Activated CD4-positive, CD25-positive, alpha-beta regulatory T cell treated with anti-CD3 and anti-CD28 coated beads, Interleukin-2, amount 50 U/mL, for 72 hours (primary cell): ENCODE data around the gene STARD13.

Experiments
- DNase-seq: peaks from one replicate; pipeline ENCODE4 v3.0.0; 2021

STARD13 gene

DNA sequence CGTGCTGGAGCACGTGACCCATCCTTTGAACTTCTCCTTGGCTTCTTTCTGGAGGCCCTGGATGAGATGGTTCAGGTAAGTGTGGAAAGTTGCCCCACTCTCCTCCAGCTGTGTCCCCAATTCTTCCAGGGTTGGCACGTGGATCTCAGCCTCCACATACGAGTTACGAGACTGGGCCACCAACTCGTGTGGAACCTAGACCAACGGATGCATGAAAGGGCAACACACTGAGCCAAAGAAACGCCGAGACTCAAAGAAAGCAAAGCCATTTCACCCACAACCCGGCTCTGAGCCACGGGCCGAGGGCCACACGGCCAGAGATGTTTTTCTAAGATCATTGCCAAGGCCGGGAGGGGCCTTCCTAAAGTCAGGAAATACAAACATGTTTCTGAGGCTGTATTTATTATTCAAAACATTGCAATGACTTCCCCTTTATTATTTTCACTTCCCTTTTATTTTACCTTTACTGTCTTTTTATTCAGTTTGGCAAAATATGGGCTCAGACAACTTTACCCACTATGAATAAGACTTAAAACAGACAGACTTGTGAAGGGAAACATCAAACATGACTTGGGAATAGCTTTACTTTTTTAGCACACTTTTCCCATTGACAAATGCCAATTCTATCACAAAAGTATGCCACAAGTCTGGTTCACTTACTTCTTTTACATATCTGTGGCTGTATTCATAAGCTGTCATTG lies 174.7 kb downstream of the STARD13 start:
- DNase-seq: no peak

DNA sequence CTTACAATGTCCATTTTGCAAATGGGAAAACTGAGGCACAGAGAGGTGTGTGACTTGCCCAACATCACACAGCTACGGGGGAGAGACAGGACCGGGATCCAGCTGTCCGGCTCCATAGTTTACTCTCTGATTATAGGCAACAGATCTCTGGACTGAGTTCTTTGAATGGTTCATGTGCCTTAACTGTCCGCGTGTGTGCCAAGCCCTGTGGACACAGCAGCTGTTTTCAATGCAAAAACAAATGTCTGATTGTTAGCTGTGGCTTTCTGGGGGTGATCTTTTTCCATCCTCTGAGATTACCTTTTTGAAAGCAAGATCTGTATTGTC lies 175.2 kb downstream of the STARD13 start:
- no peak for DNase-seq

DNA sequence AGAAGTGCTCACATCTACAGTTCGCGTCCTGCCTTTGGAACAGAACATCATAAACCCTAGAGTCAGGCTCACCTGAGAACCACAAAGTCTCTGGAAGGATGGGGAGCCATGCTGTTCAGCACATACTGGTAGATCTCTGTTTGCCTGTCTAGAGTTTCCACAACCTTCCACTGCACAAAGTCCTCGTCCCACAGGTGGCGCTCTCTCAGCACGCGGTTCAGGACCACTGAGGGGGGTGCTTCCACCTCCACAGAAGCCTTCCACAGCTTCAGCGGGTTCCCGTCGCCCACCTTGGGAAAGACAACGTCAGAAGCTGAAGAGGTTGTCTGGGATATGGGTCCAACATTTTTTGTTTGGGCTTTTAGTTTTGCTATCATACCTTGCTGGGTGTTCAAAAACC lies 175.8 kb downstream of the STARD13 start:
- DNase-seq: no peak

DNA sequence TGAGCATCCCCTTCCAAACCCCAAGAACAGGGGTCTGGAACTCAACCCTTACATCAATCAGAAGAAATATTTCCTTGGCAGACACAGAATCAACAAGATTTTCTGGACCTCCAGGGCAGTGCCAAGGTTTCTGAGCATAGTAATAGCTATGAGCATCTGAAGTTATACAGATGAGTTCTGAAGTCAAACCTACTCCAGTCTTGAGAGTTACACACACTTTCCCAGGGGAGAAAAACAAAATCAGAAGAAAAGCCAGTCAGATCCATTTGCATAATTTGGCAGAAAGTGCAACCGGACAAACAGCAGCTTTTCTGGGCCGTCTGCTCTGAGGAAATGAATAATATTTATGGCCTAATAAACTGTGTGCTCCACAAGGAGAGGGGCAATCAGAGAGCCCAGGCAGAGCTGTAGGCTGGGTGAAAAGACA lies 176.3 kb downstream of the STARD13 start:
- DNase-seq: no peak

DNA sequence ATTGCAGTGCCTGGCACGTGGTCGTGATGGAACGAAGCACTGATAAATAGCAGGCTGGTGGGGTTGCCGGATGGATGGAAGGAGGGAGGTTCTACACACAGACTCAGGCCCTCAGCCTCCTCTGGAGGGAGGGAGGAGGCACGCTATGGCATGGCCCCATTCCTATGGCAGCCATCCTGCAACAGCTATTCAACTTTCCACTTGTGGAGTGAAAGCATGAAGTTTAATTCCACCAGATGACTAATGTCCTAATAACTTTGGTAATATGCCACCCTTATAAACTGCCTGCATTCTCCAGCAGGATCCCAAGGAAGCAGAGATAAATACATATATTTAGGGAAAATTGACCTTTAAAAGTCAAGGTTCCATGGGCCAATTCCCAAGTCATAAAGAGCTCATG lies 176.9 kb downstream of the STARD13 start:
- DNase-seq: no peak

DNA sequence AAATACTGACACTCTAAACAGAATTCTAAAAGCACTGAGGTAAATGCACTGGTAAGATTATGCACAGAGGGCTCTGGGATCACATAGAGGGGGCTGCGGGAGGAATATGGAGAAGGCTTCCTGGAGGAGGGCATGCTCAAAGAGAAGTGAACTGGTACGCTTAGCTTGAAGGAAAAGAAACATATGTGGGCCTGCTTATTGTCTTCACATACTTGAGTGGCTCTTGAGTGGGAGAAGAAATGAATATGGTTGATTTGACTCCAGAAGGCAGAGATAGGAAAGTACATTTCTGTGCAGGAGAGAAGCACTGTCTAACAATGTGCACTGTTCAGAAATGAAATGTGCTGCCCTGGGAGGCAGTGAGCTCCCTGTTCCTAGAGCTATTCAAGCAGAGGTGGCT lies 178.2 kb downstream of the STARD13 start:
- DNase-seq: no peak

DNA sequence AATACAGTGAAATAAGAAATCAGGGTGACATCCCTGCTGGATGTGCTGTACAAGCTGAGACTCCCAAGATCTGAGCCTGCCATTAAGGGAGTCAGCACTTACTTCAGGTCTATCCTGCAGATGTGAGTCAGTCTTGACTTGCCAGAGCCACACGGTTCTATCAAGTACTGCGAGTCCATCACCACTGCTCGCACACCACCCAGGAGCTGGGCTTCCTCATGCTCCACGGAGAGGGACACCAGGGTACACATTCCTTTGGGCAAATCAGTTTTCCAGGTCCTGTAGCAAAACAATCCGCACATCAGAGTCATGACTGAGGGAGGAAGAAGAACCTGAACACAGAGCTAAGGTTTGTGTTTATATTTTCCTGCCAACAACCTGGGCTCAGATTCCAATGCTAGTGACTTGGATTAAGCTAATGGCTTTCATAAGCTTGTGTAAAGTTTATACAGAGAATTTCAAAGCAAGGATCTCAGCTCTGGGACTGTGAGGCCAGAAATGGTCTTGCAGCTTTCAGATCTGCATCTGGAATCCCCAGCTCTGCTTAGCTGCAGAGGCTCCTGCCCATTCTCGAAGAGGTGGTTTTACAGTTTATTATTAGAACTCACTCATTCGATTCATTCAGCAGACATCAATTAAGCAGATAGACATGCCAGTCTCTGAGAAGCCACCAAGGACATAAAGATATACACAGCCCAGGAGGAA lies 178.7 kb downstream of the STARD13 start:
- DNase-seq: no peak

DNA sequence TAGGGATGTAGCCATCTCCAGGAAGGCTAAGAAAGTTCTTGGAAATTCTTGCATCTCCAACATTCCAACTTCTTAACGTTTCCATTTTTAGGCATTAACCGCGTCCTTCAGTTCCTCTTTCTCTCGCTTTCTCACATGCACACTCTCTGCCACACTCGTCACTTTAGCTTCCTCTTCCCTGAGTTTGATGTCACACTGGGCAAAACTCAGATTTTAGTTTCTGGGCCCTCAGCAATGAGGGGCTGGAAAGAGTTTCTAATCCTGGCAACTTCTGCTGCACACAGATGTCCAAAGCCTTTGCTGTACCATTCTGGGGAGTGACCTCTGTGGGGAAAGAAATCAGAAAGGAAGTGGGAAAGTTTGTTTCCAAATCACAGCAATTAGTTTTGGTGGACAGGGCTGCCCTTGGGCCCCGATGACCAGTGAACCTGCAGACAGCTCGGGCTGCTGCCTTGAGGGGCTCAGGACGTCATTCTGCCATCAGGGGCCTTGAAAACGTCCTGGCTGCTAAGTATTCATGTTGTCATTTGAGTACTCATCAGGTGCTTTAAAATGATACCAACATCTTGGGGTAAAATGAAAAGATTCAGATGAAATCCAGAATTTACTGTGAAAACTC lies 180.1 kb downstream of the STARD13 start:
- no peak for DNase-seq

DNA sequence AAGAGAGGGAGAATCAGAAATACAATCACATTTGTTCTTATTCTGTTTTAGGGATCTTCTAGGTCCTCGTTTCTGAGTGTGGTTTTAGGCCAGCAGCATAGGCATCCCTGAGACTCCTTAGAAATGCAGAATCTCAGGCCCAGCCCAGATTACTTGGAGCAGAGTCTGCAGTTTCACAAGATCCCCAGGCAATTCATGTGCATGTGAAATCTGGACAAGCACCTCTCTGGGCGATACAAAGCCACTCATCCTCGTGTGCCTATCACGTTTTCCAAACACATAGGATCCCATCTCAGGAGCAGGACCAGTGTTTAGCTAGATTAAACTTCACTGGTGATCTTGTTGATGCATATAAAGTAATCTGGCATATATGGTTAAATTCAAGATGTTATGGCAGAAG lies 182.1 kb downstream of the STARD13 start:
- DNase-seq: no peak

DNA sequence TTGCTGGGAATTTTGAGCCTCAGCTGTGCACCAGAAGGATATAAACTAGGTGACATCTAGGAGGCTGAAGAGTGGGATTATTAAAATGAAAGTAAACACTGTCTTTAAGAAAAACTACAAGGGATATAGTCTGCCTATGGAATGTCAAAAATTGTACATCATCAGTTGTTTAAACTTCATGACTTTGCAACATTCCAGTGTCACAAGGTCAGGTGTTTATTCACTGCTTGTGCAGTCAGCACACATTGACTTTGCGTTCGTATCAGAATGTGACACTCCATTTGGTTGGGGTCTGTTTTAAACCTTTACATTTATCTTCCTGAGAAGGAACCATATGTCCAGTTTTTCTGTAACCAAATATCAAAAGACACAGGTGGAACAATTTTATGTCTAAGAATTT lies 183.7 kb downstream of the STARD13 start:
- no peak for DNase-seq

DNA sequence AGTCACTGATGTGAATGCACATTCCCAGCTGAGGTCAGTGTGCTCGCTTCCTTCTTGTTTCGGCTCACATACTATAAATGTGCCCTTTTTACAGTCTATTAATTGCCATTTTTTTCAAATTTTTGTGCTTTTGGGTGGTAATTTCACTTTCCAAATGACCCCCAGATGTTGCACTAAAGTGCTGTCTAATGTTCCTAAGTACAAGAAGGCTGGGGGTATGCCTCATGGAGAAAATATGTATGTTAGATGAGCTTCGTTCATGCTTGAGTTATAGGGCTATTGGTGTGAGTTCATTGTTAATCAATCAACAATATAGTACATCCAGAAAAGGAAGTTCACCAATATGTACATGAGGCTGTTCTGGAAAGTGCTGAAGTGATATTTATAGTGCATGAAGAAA lies 184.7 kb downstream of the STARD13 start:
- DNase-seq: no peak

DNA sequence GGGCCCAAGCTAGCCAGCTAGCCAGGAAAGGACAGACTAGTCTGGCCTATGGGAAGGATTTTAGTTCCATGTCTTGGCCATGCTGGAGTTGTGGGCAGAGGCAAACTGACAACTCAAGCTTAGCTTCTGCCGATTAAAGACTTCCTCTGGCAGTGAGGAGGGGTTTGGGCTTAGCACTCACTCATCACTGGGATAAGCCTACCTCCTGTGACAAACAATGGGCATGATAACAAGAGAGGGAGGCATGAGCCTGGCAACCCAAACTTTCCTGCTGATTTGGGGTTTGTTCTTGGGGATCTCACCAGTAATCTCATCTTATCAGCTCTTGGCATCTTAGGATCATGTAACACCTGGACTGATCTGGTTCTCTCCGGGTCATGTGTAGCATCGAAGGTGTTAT lies 185.7 kb downstream of the STARD13 start:
- no peak for DNase-seq

DNA sequence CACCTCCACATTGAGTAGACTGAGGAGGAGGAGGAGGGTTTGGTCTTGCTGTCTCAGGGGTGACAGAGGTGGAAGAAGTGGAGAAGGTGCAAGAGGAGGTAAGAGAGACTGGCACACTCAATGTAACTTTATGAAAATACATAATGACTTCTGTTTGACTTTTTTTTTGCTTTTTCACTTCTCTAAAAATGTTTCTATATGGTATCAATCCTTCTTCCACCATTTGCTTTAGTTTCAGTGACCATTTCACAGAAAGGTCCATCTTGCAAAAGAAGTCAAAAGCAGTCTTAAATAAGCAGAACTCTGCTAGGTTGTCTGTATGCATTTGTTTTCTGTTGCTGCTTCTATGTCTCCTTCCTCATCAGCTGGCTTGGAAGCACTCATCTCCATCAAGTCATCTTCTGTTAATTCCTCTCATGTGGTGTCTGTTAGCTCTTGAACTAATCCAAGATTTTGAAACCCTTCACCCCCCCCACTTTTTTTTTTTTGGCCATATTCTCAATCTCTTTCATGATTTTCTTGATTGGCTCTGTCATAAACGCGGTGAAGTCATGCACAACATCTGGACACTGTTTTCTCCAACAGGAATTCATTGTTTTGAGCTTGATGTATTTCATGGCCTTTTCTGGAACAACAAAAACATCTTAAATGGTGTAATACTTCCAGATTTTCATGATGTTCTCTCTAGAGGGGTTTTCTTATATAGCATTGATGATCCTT lies 188.5 kb downstream of the STARD13 start:
- no peak for DNase-seq

DNA sequence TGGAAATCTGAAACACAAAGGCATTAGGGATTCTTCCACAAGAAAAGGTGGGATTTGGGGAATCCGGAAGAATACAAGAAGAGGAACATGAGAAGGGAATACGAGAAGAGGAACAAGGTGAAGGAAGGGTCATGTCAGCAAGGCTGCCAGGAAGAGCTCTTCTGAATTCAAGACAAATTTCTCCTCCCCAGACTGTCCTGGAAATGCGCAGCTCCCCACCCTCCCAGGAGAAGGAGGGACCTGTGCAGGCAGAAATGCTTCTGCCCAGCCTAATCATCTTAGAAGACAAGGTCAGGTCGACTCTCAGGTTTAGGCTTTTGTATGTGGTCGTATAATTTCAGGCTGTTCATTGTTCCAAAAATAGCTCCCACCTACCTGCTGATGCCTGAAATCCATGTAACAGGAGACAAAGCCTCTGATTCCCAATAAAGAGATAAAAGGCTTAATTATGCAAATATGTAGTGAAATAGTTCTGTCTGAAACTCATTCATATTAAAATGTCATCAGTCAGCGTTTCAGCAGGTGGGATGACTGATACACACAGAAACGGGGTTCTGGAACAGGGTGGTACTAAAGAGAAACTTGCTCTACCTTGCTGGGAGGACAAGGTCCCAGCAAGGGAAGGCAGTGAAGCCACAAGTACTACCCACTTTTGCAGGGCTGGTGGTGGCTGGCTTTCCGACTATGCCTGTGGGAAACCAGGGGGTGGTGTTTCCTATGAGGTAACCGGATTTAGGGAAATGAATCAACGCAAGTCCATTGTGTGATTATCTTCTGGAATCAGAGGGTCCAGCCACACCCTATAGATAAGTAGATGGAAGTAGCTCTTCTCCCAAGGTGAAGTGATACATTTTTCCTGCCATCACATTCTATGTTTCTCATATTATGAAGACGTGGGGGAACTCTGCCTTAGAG lies 193.2 kb downstream of the STARD13 start:
- DNase-seq: no peak

DNA sequence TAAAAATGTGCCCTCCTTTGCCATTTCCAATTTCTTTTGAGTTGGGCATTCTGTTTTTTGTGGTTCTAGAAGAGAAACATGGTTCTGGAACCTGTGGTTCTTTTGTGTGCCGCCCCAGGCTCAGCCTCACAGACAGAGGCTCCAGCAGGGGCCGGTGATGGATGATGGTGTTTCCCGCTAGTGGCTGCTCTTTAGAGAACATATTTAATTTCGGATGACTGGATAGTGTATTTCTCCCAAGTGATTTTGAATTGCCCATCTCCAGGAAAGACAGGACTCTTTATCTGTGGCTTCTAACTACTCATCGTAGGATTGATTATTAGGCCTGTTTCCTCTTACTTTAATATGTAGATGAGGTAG lies 194.2 kb downstream of the STARD13 start:
- DNase-seq: no peak

DNA sequence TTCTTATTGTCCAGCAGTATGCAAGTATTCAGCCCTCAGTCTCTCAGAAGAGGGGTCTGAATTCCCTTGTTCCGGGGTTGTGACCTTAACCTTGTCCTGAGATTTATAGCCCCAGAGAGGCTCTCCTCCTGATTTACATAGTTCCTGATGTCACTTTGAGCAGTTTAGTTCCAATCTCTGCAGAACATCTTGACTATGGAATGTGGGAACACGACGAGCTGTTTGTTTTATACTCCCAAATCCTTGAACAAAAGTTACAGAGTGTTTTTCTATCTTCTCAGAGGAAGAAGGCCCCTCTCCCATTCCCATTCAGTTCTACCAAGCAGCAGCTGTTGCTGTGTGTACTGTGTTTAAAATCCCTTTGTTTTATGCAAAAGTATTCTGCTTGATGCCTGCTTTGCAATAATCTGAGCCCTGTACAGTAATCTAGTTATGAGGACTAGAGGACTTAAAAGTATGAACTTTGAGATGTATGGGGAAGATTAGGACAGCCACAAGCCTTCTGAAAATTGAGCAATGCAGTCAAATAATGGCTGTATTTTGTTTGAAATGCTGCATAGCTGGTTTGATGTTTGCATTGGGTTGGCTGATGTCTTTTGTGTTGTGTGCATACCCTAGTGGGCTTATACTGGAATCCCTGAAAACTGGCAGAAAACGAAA lies 194.7 kb downstream of the STARD13 start:
- no peak for DNase-seq

DNA sequence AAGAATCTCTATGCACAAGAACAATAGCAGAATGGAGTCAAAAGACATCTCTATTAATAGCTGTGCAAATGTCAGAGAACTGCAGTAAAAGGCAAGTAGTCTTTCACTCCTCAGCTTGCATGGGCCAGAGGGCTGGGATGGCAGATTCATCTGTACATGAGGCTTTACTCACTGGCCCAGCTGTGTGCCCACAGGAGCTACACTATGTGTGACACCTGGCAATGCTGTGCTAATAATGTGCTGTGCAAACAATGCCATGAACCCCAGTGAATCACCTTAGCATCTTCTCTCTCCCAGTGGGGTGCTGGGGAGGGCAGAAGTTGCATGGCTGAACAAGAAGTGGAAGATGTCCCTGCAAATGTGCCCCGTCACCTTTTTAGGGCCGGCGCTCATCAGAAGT lies 196.2 kb downstream of the STARD13 start:
- no peak for DNase-seq

DNA sequence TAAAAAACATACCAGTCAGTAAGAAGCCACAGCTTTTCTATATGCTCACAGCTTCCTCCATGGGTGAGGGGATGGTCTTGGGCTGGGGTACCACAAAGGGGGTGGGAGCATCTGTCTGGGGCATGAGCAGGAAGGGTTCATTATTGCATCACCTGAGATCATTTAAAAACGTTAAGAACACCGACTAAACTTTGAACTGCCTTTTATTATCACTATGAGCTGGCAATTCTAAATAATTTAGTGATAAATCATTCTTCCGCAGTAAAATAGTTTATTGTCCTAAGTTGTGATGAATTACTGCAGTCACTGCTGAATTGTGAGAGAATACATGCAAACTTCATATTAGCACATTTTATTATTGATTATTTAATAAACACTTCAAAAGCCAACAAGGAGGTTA lies 197.8 kb downstream of the STARD13 start:
- no peak for DNase-seq

DNA sequence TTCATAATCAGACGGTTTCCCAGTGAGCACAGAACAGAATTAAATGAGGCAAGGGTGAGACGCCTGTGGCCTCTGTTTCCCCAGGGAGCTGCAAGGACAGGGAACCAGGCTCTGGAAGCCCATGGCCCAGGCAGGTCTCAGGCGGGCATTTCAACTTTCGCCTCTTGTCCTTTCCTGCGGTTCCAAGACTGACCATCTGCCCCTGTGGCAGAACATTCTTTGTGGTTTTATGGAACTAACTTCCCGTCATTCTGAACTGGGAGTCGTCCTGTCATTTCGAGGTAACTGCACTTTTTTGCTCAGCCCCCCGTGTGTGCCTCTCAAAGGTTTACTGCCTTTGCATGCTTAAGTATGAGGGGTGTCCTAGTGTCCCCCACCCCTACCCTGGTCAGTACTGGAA lies 198.5 kb downstream of the STARD13 start:
- no peak for DNase-seq

DNA sequence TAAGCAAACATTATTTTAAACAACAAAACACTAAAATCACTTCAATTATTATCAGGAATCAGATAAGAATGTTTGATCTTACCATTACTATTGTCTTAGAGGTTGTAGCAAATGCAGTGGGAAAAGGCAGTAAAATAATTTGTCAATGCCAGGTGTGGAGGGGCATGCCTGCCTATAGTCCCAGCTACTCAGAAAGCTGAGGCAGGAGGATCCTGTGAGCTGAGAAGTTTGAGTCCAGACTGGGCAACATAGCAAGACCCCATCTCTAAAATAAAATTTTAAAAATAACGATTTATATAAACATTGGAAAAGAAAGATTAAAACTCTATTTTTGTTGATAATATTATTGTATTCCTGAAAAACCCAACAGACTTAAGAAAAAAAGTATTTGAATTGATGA lies 202.5 kb downstream of the STARD13 start:
- DNase-seq: no peak

DNA sequence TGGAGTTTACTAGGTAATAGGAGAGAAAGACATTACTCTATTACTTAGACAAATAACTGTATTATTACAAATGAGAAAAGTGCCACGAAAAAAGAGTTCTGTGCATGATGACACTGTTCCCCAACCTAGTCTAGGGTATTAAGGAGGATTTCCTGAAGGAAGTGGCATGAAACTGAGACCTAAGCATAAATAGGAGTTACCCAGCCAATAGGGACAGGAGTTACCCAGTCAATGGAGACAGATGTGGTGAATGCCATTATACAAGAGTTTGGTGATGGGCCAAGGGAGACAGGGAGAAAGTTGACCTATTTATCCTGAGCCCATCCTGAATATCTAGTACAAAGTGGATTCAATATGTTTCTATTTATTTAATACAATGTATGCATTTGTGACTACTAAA lies 203.9 kb downstream of the STARD13 start:
- DNase-seq: no peak

DNA sequence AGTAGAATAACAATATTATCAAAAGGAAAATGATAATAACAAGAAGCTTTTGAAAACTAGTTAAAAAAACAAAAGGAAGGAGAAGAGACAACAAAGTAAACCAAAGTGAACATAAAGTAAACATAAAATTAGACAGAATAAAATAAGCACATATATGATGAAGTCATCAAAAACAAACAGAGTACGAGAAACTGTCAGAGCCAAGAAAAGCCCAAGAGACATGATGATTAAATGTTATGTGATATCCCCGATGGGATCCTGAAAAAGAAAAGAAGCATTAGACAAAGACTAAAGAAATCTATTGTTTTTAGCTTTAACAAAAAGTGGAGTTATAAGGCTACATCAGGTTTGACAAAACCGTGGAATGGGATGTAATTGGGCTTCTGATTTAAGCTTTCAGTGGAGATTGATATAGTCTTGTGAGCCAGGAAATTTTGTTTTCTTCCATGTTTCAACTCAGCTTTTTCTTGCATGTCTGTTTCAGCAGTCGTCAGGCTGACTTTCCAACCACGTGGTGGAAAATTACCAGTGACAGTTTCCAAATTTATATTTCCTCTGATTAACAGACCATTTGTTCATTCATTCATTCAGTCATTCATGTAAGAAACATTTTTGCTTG lies 204.5 kb downstream of the STARD13 start:
- DNase-seq: no peak
